NCI-H510A treated with DMSO at 0.1 percent for 48 hours (cell line): ENCODE data around the gene BRI3.
A peak's percentile ranks its signal among the peaks of the same experiment; 100 is the strongest.
"Not testable (repeated sequence)": the region's sequence is repeated elsewhere in the genome, so short reads cannot be mapped to it uniquely, and the experiment has no call there.

Source experiments
- DNase-seq: peaks from one replicate; lab custom pipeline; 2025; lab: John Stamatoyannopoulos, UW

Gene BRI3

GRCh38 chr7:98315318-98315993, 34.0 kb downstream of the BRI3 start:
- no peak for DNase-seq

- DNase-seq: not testable (repeated sequence)
Measured at GRCh38 chr7:98315994-98316527, 34.6 kb downstream of the BRI3 start.

GRCh38 chr7:98317366-98318040, 36.0 kb downstream of the BRI3 start:
- no peak for DNase-seq

- DNase-seq: no peak
Measured at GRCh38 chr7:98319176-98319575, 37.7 kb downstream of the BRI3 start.

- DNase-seq: peak; percentile 10
Measured at GRCh38 chr7:98321301-98321700, 39.8 kb downstream of the BRI3 start.

GRCh38 chr7:98322331-98323270, 41.1 kb downstream of the BRI3 start:
- no peak for DNase-seq

- peak; percentile 66 for DNase-seq
Measured at GRCh38 chr7:98323597-98324322, 42.3 kb downstream of the BRI3 start.

- DNase-seq: no peak
Measured at GRCh38 chr7:98324782-98325181, 43.3 kb downstream of the BRI3 start.

- no peak for DNase-seq
Measured at GRCh38 chr7:98329100-98329790, 47.8 kb downstream of the BRI3 start.

GRCh38 chr7:98329791-98330373, 48.4 kb downstream of the BRI3 start:
- no peak for DNase-seq

GRCh38 chr7:98330926-98331529, 49.5 kb downstream of the BRI3 start:
- DNase-seq: no peak

GRCh38 chr7:98334081-98334480, 52.6 kb downstream of the BRI3 start:
- no peak for DNase-seq

- no peak for DNase-seq
Measured at GRCh38 chr7:98335411-98335977, 54.0 kb downstream of the BRI3 start.

- no peak for DNase-seq
Measured at GRCh38 chr7:98338441-98338840, 57.0 kb downstream of the BRI3 start.

GRCh38 chr7:98339043-98339442, 57.6 kb downstream of the BRI3 start:
- DNase-seq: no peak

GRCh38 chr7:98341106-98341505, 59.6 kb downstream of the BRI3 start:
- no peak for DNase-seq
